H1 (cell line): ENCODE measurements around the gene BMAL2. TPM values are rescaled to one million over a fixed set of nuclear protein-coding genes. Genes with fewer than 3 reads are reported as not detected.

Experiments
- HDAC2 ChIP-seq, 2 experiments: fragments of 300-600 bp in 1 of 2; sonication (generic) in 1 of 2; IDR thresholded peaks; 2 replicates each; pipeline ENCODE4 v1.6.1; 2011 to 2012; ENCODE audit warnings: low read depth in 2 of 2, low read length in 2 of 2, mild to moderate bottlenecking in 2 of 2, moderate library complexity in 2 of 2, borderline replicate concordance in 1 of 2, inconsistent platforms in 1 of 2
- polyA plus RNA-seq, 7 experiments: library from polyadenylated mRNA; depleted of rRNA in 3 of 7; stranded (reverse) in 5 of 7; unstranded in 2 of 7; fragments of >200 nt in 5 of 7; fragments of 200-250 nt in 2 of 7; gene quantifications; 1 replicate in 5 of 7; 2 replicates in 1 of 7; 4 replicates in 1 of 7; pipeline versions ENCODE4 v1.2.1 to v1.2.3, GENCODE V29; 2011 to 2013; ENCODE audit warnings: missing spikeins in 2 of 7, mixed read lengths in 2 of 7
- total RNA-seq: library from RNA; stranded (reverse); fragmentation: NEBNext Ultra II Directional; extraction: Animal tissue kit (Norgen Biotek cat#: 25700); gene quantifications from 2 replicates; pipeline ENCODE4 v1.2.1, GENCODE V29; 2021

BMAL2 gene
- total and polyA plus RNA-seq, 2 of the 8 experiments (the other 6 are each of a cell fraction or from before 2014, with no cell fraction given) = 3.2 to 20.6 TPM

- TF ChIP-seq HDAC2 (IDR thresholded peaks at IDR 0.05; ENCODE audit: borderline replicate concordance in 1 of 2, low read depth in 2 of 2, low read length in 2 of 2) = no peak
- TF ChIP-seq, all 59 proteins: peak for 0
These were observed 35.1 kb upstream of the BMAL2 start (continued) for GRCh38 chr12:27297566-27297965.
